ENCODE data around the gene ABRACL. TPM values are rescaled to one million over a fixed set of nuclear protein-coding genes. Genes with fewer than 3 reads are reported as not detected.

ABRACL gene
- total and polyA plus RNA-seq, 2 donors (not counting 1 experiment from before 2014, with no cell fraction given): 13.6 to 22.6 TPM

- Mint-ChIP-seq H3K27me3 (peaks cover 3% of the 10 kb centered on the region), H3K4me1 (peaks cover 13% of the 10 kb centered on the region), H3K4me3 (no peak overlapping the region), H3K27ac (no peak overlapping the region), H3K9me3 (ENCODE audit: insufficient read depth) (no peaks in the 10 kb centered on the region)
- Histone ChIP-seq H3K79me2 (ENCODE audit: control insufficient read depth, insufficient read depth, low read length) (no peaks in the 10 kb centered on the region), H3K27ac (ENCODE audit: low read length in 2 of 2) (no peak overlapping the region), H3K27me3 (replicated peaks in 1 of 4; ENCODE audit: control extremely low read depth in 1 of 4, control insufficient read depth in 3 of 4, insufficient read depth in 4 of 4, low read length in 3 of 4) (no peaks in the 10 kb centered on the region), H2AFZ (ENCODE audit: insufficient read depth, low read depth, low read length, poor library complexity, severe bottlenecking) (no peak overlapping the region), H3K4me1 (ENCODE audit: control insufficient read depth in 2 of 2, insufficient read depth in 2 of 2, low read length in 2 of 2) (peaks cover 5 to 10% of the 10 kb centered on the region in 2 donors), H3K4me2 (replicated peaks; ENCODE audit: low read depth, low read length, poor library complexity, severe bottlenecking) (no peak overlapping the region), H3K9ac (ENCODE audit: low read length) (no peak overlapping the region), H3K9me3 (ENCODE audit: control extremely low read depth in 1 of 3, control insufficient read depth in 2 of 3, insufficient read depth in 1 of 3, low read length in 2 of 3) (peaks cover 0 to 3% (median 2%) of the 10 kb centered on the region in 3 donors), H4K20me1 (ENCODE audit: control insufficient read depth, insufficient read depth, low read length, poor library complexity, severe bottlenecking) (no peaks in the 10 kb centered on the region), H3K36me3 (replicated peaks in 1 of 2; ENCODE audit: control extremely low read depth in 1 of 2, control insufficient read depth in 1 of 2, extremely low read depth in 1 of 2, insufficient read depth in 2 of 2, low read length in 1 of 2) (no peaks in the 10 kb centered on the region), H3K4me3 (ENCODE audit: control extremely low read depth in 1 of 5, extremely low read depth in 1 of 5, insufficient read depth in 1 of 5, low read depth in 2 of 5, low read length in 4 of 5) (no peak overlapping the region)
- CTCF ChIA-PET: interaction anchor here (1.4 kb wide), 1 partner anchor 19 kb away, joined by 4 read pairs; no protein-coding TSS in a partner anchor
- WGBS (ENCODE audit: insufficient coverage): 100% methylated on average over 1 of the region's 9 CpGs
- intact Hi-C loops (cut with micrococcal nuclease): no loop called here
- no peak for TF ChIP-seq CTCF (IDR thresholded peaks at IDR 0.05)
- TF ChIP-seq EZH2 (IDR thresholded peaks at IDR 0.05; ENCODE audit: borderline replicate concordance, insufficient read depth, low read depth, low read length, poor library complexity, severe bottlenecking): no peak
- DNase-seq (no peak), ATAC-seq (ENCODE audit: low read depth) (no peak)
- POLR2A ChIA-PET: no interaction called here
Measured at GRCh38 chr6:139008117-139008516, 20.4 kb upstream of the ABRACL start.

GRCh38 chr6:139010674-139011073 lies 17.9 kb upstream of the ABRACL start:
- intact Hi-C loops (cut with micrococcal nuclease): no loop called here
- no peak overlapping the region for H3K27ac ChIP-seq (ENCODE audit: low read length in 2 of 2)
- peaks cover 4% of the 10 kb centered on the region for H3K27me3 Mint-ChIP-seq
- POLR2A ChIA-PET: no interaction called here
- no peak overlapping the region for H3K4me3 ChIP-seq (ENCODE audit: control extremely low read depth in 1 of 5, extremely low read depth in 1 of 5, insufficient read depth in 1 of 5, low read depth in 2 of 5, low read length in 4 of 5)
- H4K20me1 ChIP-seq (ENCODE audit: control insufficient read depth, insufficient read depth, low read length, poor library complexity, severe bottlenecking): no peaks in the 10 kb centered on the region
- no peaks in the 10 kb centered on the region for H3K27me3 ChIP-seq (replicated peaks in 1 of 4; ENCODE audit: control extremely low read depth in 1 of 4, control insufficient read depth in 3 of 4, insufficient read depth in 4 of 4, low read length in 3 of 4)
- CTCF ChIA-PET: no interaction called here
- H3K9me3 ChIP-seq (ENCODE audit: control extremely low read depth in 1 of 3, control insufficient read depth in 2 of 3, insufficient read depth in 1 of 3, low read length in 2 of 3): peaks cover 0 to 2% (median 0%) of the 10 kb centered on the region in 3 donors
- H3K4me2 ChIP-seq (replicated peaks; ENCODE audit: low read depth, low read length, poor library complexity, severe bottlenecking): no peak overlapping the region
- no peak overlapping the region for H3K27ac Mint-ChIP-seq
- no peak overlapping the region for H2AFZ ChIP-seq (ENCODE audit: insufficient read depth, low read depth, low read length, poor library complexity, severe bottlenecking)
- H3K4me1 ChIP-seq (ENCODE audit: control insufficient read depth in 2 of 2, insufficient read depth in 2 of 2, low read length in 2 of 2): peaks cover 5 to 10% of the 10 kb centered on the region in 2 donors
- peaks cover 15% of the 10 kb centered on the region for H3K4me1 Mint-ChIP-seq
- no peak overlapping the region for H3K9ac ChIP-seq (ENCODE audit: low read length)
- H3K9me3 Mint-ChIP-seq (ENCODE audit: insufficient read depth): no peaks in the 10 kb centered on the region
- TF ChIP-seq EZH2 (IDR thresholded peaks at IDR 0.05; ENCODE audit: borderline replicate concordance, insufficient read depth, low read depth, low read length, poor library complexity, severe bottlenecking) (no peak), CTCF (IDR thresholded peaks at IDR 0.05) (no peak)
- no peaks in the 10 kb centered on the region for H3K79me2 ChIP-seq (ENCODE audit: control insufficient read depth, insufficient read depth, low read length)
- H3K36me3 ChIP-seq (replicated peaks in 1 of 2; ENCODE audit: control extremely low read depth in 1 of 2, control insufficient read depth in 1 of 2, extremely low read depth in 1 of 2, insufficient read depth in 2 of 2, low read length in 1 of 2): no peaks in the 10 kb centered on the region
- ATAC-seq (ENCODE audit: low read depth): no peak
- no peak overlapping the region for H3K4me3 Mint-ChIP-seq
- DNase-seq: no peak
